Measurements from ENCODE around the gene UPP1.
A peak's percentile ranks its signal among the peaks of the same experiment; 100 is the strongest.

UPP1 gene

DNA sequence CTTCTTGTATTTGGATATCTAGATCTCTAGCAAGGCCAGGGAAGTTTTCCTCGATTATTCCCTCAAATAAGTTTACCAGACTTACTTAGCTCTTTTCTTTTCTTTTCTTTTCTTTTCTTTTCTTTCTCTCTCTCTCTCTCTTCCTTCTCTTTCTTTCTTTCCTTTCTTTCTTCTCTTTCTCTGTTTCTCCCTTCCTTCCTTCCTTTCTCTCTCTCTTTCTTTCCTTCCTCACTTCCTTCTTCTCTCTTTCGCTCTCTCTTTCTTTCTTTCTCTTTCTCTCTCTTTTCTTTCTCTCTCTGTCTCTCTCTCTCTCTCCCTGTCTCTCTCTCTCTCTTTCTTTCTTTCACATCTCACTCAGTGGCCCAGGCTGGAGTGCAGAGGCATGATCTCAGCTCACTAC is 37.0 kb downstream of the UPP1 start:
- in situ Hi-C loops (cut with HindIII; ENCODE audit: low pct_ligation_motif_present, low sequenced_read_pairs), result no loop called here
- no peak overlapping the region for H3K27ac ChIP-seq
- no peaks in the 10 kb centered on the region for H3K27me3 ChIP-seq (replicated peaks)
- no peak for DNase-seq
- H3K36me3 ChIP-seq (replicated peaks), result no peaks in the 10 kb centered on the region
- TF ChIP-seq, protein P1, sequence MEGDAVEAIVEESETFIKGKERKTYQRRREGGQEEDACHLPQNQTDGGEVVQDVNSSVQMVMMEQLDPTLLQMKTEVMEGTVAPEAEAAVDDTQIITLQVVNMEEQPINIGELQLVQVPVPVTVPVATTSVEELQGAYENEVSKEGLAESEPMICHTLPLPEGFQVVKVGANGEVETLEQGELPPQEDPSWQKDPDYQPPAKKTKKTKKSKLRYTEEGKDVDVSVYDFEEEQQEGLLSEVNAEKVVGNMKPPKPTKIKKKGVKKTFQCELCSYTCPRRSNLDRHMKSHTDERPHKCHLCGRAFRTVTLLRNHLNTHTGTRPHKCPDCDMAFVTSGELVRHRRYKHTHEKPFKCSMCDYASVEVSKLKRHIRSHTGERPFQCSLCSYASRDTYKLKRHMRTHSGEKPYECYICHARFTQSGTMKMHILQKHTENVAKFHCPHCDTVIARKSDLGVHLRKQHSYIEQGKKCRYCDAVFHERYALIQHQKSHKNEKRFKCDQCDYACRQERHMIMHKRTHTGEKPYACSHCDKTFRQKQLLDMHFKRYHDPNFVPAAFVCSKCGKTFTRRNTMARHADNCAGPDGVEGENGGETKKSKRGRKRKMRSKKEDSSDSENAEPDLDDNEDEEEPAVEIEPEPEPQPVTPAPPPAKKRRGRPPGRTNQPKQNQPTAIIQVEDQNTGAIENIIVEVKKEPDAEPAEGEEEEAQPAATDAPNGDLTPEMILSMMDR (IDR thresholded peaks at IDR 0.05; ENCODE audit: low read depth, low read length, missing control alignments), result no peak
- H3K4me3 ChIP-seq (ENCODE audit: low read depth, low read length), result no peak overlapping the region

DNA sequence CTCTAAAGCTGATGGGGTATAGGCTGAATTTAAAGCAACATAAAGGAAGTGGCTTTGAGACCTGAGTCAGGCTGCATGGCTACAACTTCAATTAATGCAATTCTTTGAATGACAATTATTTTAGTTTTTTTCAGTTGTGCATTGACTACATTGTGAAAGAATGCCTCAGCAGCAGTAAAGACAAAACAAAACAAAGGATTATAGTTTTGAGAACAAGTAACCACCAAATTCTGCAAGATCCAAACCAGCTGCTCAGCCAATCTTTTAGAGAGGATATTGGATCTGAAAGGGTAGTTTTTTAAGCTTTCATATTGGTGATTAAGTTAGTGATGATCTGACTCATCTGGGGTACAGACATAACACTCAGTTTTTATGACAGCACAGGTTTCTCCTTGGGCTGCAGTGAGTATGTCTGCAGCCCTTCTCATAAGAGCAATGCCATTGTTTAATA is 41.6 kb downstream of the UPP1 start:
- no peak for DNase-seq
- in situ Hi-C loops (cut with HindIII; ENCODE audit: low pct_ligation_motif_present, low sequenced_read_pairs), result no loop called here
- TF ChIP-seq, protein P1 (IDR thresholded peaks at IDR 0.05; ENCODE audit: low read depth, low read length, missing control alignments), result no peak

DNA sequence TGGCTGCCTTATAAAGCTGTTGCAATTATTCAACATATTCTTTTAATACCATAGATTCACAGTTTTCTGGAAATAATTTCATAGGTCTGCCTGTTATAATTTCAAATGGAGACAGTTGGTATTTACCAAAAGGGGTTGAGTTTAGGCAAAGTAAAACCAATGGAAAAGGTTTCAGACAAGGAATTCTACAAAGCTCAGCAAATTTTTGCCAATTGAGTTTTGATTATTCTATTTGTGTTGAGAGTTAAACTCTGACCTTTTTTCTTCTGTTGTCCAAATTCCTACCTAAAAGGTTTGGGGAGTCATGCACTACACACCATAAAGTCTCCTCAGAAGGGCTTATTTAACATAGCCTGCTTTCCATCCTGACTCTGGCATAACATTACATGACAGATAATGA is 43.7 kb downstream of the UPP1 start:
- H3K27ac ChIP-seq, result no peak overlapping the region
- no peak for DNase-seq
- no peak overlapping the region for H3K4me3 ChIP-seq (ENCODE audit: low read depth, low read length)
- TF ChIP-seq, protein P1 (IDR thresholded peaks at IDR 0.05; ENCODE audit: low read depth, low read length, missing control alignments), result no peak
- no peaks in the 10 kb centered on the region for H3K36me3 ChIP-seq (replicated peaks)
- no peaks in the 10 kb centered on the region for H3K27me3 ChIP-seq (replicated peaks)
- in situ Hi-C loops (cut with HindIII; ENCODE audit: low pct_ligation_motif_present, low sequenced_read_pairs), result no loop called here

More for the DNA sequence above, 41.6 kb downstream of the UPP1 start:
- H3K27me3 ChIP-seq (replicated peaks), result no peaks in the 10 kb centered on the region
- H3K36me3 ChIP-seq (replicated peaks), result no peaks in the 10 kb centered on the region
- no peak overlapping the region for H3K4me3 ChIP-seq (ENCODE audit: low read depth, low read length)
- H3K27ac ChIP-seq, result no peak overlapping the region

DNA sequence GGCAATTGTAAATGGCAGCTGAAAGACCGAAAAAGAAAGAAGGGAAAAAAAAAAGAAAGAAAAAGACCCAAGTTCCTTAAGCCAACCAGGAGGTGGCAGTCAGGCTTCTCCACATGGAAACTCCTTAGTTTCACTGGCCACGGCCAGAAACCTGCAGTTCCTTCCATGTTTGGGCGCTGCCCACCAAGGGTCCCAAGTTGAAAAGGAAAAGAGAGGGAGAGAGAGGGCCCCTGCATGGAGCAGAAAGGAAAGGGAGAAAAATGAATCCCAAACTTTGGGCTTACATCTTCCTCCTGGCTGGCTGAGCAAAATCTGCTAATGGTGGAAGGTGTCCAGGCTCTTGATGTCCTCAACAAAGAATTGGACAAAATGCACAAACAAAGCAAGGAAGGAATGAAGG is 50.4 kb downstream of the UPP1 start:
- TF ChIP-seq, protein P1 (IDR thresholded peaks at IDR 0.05; ENCODE audit: low read depth, low read length, missing control alignments), result peak; percentile 61
- H3K27ac ChIP-seq, result no peak overlapping the region
- DNase-seq, result no peak
- in situ Hi-C loops (cut with HindIII; ENCODE audit: low pct_ligation_motif_present, low sequenced_read_pairs), result no loop called here
- H3K4me3 ChIP-seq (ENCODE audit: low read depth, low read length), result no peak overlapping the region
- no peaks in the 10 kb centered on the region for H3K36me3 ChIP-seq (replicated peaks)
- H3K27me3 ChIP-seq (replicated peaks), result no peaks in the 10 kb centered on the region

DNA sequence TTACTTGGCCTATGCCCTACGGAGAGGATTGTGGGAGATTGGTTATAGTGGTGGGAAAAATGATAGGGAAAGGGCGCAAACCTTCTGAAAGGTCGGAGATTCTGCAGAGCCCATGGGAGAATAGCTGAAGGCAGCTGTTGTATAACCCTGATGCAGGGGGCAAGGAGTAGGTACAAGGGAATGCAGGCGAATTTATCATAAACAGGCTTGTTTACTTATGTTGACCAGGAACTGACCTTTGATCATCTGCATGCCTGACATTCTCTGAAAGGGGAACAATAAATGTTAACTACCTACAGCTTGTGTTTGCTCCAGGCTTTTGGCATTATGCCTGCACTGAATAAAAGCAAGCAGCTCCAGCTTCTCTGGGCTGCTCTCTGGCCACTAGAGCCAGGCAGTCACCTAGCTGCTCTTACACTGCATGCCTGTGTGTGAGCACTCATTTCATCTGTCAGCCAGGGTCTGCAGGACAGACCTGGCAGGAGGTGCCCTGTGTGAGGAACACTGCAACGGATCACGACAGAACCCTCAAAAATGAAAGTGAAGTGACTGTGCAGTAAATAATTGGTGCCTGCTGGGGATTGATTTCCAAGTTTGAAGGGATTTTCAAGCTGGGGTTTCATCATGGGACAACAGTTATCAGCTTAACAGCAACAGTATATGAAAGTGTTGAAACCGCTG is 51.1 kb downstream of the UPP1 start:
- in situ Hi-C loops (cut with HindIII; ENCODE audit: low pct_ligation_motif_present, low sequenced_read_pairs), result no loop called here
- DNase-seq, result no peak
- TF ChIP-seq, protein P1 (IDR thresholded peaks at IDR 0.05; ENCODE audit: low read depth, low read length, missing control alignments), result no peak
- Histone ChIP-seq H3K27ac (no peak overlapping the region), H3K27me3 (replicated peaks) (no peaks in the 10 kb centered on the region), H3K36me3 (replicated peaks) (no peaks in the 10 kb centered on the region), H3K4me3 (ENCODE audit: low read depth, low read length) (no peak overlapping the region)

DNA sequence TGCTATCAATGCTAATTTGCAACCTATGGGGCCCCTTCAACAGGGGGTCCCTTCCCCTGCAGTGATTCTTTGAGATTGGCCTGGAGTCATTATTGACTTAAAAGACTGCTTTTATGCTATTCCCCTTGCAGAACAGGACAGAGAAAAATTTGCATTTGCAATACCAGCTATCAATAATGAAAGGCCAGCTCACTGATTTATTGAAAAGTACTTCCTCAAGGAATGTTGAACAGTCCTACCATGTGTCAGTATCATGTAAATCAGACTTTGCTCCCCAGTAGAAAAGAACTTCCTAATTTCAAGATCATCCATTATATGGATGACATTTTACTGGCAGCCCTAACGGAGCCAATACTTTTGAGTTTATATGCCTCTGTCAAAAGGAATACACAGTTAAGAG is 52.5 kb downstream of the UPP1 start:
- no peak for DNase-seq
- Histone ChIP-seq H3K27ac (no peak overlapping the region), H3K36me3 (replicated peaks) (no peaks in the 10 kb centered on the region), H3K27me3 (replicated peaks) (no peaks in the 10 kb centered on the region), H3K4me3 (ENCODE audit: low read depth, low read length) (no peak overlapping the region)
- TF ChIP-seq, protein P1 (IDR thresholded peaks at IDR 0.05; ENCODE audit: low read depth, low read length, missing control alignments), result no peak
- in situ Hi-C loops (cut with HindIII; ENCODE audit: low pct_ligation_motif_present, low sequenced_read_pairs), result no loop called here
